ENCODE measurements around the gene SAMD13.
A peak's percentile ranks its signal among the peaks of the same experiment; 100 is the strongest.

The SAMD13 gene

GRCh38 chr1:84366786-84367185 is 65.3 kb downstream of the SAMD13 start:
- DNase-seq = no peak
- intact Hi-C loops (cut with DNase I) = no loop called here

GRCh38 chr1:84367219-84367618 is 65.7 kb downstream of the SAMD13 start:
- intact Hi-C loops (cut with DNase I) = no loop called here
- DNase-seq = no peak

GRCh38 chr1:84368441-84368840 is 66.9 kb downstream of the SAMD13 start:
- DNase-seq = no peak
- intact Hi-C loops (cut with DNase I) = no loop called here

GRCh38 chr1:84370266-84370665 is 68.8 kb downstream of the SAMD13 start:
- no peak for DNase-seq
- intact Hi-C loops (cut with DNase I) = no loop called here

GRCh38 chr1:84370831-84371394 is 69.4 kb downstream of the SAMD13 start:
- intact Hi-C loops (cut with DNase I) = no loop called here
- no peak for DNase-seq

GRCh38 chr1:84373436-84374141 is 72.1 kb downstream of the SAMD13 start:
- intact Hi-C loops (cut with DNase I) = no loop called here

GRCh38 chr1:84374991-84375696 is 73.6 kb downstream of the SAMD13 start:
- peak in 1 of 10 donors; percentile 25 for DNase-seq
- intact Hi-C loops (cut with DNase I) = no loop called here

More at GRCh38 chr1:84373436-84374141, 72.1 kb downstream of the SAMD13 start:
- DNase-seq = no peak

- intact Hi-C loops (cut with DNase I) = no loop called here
- DNase-seq = no peak
These were observed 74.7 kb downstream of the SAMD13 start for GRCh38 chr1:84376000-84376910.

- intact Hi-C loops (cut with DNase I) = no loop called here
These were observed 76.1 kb downstream of the SAMD13 start for GRCh38 chr1:84377480-84378095.

GRCh38 chr1:84379138-84379916 is 77.8 kb downstream of the SAMD13 start:
- DNase-seq = no peak
- intact Hi-C loops (cut with DNase I) = no loop called here

More at GRCh38 chr1:84377480-84378095, 76.1 kb downstream of the SAMD13 start:
- peak in 1 of 10 donors; percentile 35 for DNase-seq

- intact Hi-C loops (cut with DNase I) = no loop called here
- DNase-seq = no peak
These were observed 78.3 kb downstream of the SAMD13 start for GRCh38 chr1:84379917-84380180.

GRCh38 chr1:84382127-84382526 is 80.6 kb downstream of the SAMD13 start:
- DNase-seq = no peak
- intact Hi-C loops (cut with DNase I) = no loop called here

GRCh38 chr1:84385347-84385746 is 83.8 kb downstream of the SAMD13 start:
- intact Hi-C loops (cut with DNase I) = no loop called here
- DNase-seq = no peak

GRCh38 chr1:84386716-84387479 is 85.4 kb downstream of the SAMD13 start:
- intact Hi-C loops (cut with DNase I) = no loop called here
- no peak for DNase-seq

GRCh38 chr1:84387480-84388163 is 86.1 kb downstream of the SAMD13 start:
- intact Hi-C loops (cut with DNase I) = no loop called here
- DNase-seq = peak in 2 of 10 donors; percentile 26 to 68

GRCh38 chr1:84390226-84390625 is 88.7 kb downstream of the SAMD13 start:
- intact Hi-C loops (cut with DNase I) = no loop called here
- no peak for DNase-seq

GRCh38 chr1:84398175-84399155 is 97.0 kb downstream of the SAMD13 start, which contains the start of gene DNASE2B:
TSS of gene DNASE2B (plus strand) at chr1:84398484. CDS start at chr1:84398565, 81 bp downstream.
- intact Hi-C loops (cut with DNase I) = no loop called here

More at GRCh38 chr1:84398175-84399155, 97.0 kb downstream of the SAMD13 start, which contains the start of gene DNASE2B:
- no peak for DNase-seq

All from posterior cingulate gyrus (tissue), 11 donors.